Activated CD4-positive, alpha-beta T cell treated with anti-CD3 and anti-CD28 coated beads, Interleukin-2, amount 10 ng/mL, durations not matched to agents 7 days and 5 days (primary cell): ENCODE data around the gene OR13C8. TPM values are rescaled to one million over a fixed set of nuclear protein-coding genes. Genes with fewer than 3 reads are reported as not detected.

Experiments
- total RNA-seq, 2 experiments: library from RNA; stranded (reverse); gene quantifications; one replicate each; pipeline ENCODE4 v1.2.3, GENCODE V29; 2021

OR13C8 gene
- total RNA-seq, 2 experiments from 2014 or later = not detected

Other genes with a start within 250 kb of the OR13C8 start
- gene OR13F1, start 64.9 kb upstream of the OR13C8 start, total RNA-seq = not detected
- not detected for gene OR13C4, start 42.0 kb upstream of the OR13C8 start, total RNA-seq
- not detected for gene OR13C3, start 32.3 kb upstream of the OR13C8 start, total RNA-seq
- not detected for gene OR13C5, start 30.2 kb downstream of the OR13C8 start, total RNA-seq
- not detected for gene OR13C2, start 36.5 kb downstream of the OR13C8 start, total RNA-seq
- gene OR13C9, start 49.0 kb downstream of the OR13C8 start, total RNA-seq = not detected
- not detected for gene OR13D1, start 125.3 kb downstream of the OR13C8 start, total RNA-seq
- 10 to 100 TPM; 20.8 to 22.4 TPM for gene NIPSNAP3A, start 178.5 kb downstream of the OR13C8 start, total RNA-seq
- under 1 TPM; 0.74 to 0.79 TPM for gene NIPSNAP3B, start 195.0 kb downstream of the OR13C8 start, total RNA-seq